ENCODE results near the gene PDIA4.

PDIA4 gene

GRCh38 chr7:148959726-148960125 lies 68.6 kb downstream of the PDIA4 start:
- TF ChIP-seq MAX (IDR thresholded peaks at IDR 0.05) (no peak), YY1 (IDR thresholded peaks at IDR 0.05; ENCODE audit: low read depth) (no peak), EP300 (IDR thresholded peaks at IDR 0.05; ENCODE audit: borderline replicate concordance) (no peak), TEAD4 (IDR thresholded peaks at IDR 0.05) (no peak)

GRCh38 chr7:148958061-148958460 lies 70.2 kb downstream of the PDIA4 start:
- TF ChIP-seq EGR1 (IDR thresholded peaks at IDR 0.05): no peak
- TF ChIP-seq TEAD4 (IDR thresholded peaks at IDR 0.05): no peak
- TF ChIP-seq TAF1 (IDR thresholded peaks at IDR 0.05; ENCODE audit: low read depth): no peak
- no peak for TF ChIP-seq TCF12 (IDR thresholded peaks at IDR 0.05; ENCODE audit: low read depth)
- TF ChIP-seq EP300 (IDR thresholded peaks at IDR 0.05; ENCODE audit: borderline replicate concordance): no peak
- no peak for TF ChIP-seq RAD21 (IDR thresholded peaks at IDR 0.05; ENCODE audit: low read depth)

- TF ChIP-seq YY1 (IDR thresholded peaks at IDR 0.05; ENCODE audit: low read depth) (no peak), MAX (IDR thresholded peaks at IDR 0.05) (no peak), CEBPB (IDR thresholded peaks at IDR 0.05) (no peak), FOXM1 (IDR thresholded peaks at IDR 0.05; ENCODE audit: borderline replicate concordance, low read depth) (no peak), EP300 (IDR thresholded peaks at IDR 0.05; ENCODE audit: borderline replicate concordance) (no peak), CREB1 (IDR thresholded peaks at IDR 0.05; ENCODE audit: low read depth) (no peak), RAD21 (IDR thresholded peaks at IDR 0.05; ENCODE audit: low read depth) (no peak), ZBTB7A (IDR thresholded peaks at IDR 0.05; ENCODE audit: low read depth) (no peak)
Observed at GRCh38 chr7:148954766-148955165, 73.5 kb downstream of the PDIA4 start.

GRCh38 chr7:148953676-148954075 lies 74.6 kb downstream of the PDIA4 start:
- no peak for TF ChIP-seq EP300 (IDR thresholded peaks at IDR 0.05; ENCODE audit: borderline replicate concordance)
- no peak for TF ChIP-seq TCF12 (IDR thresholded peaks at IDR 0.05; ENCODE audit: low read depth)
- TF ChIP-seq EGR1 (IDR thresholded peaks at IDR 0.05): no peak
- TF ChIP-seq TEAD4 (IDR thresholded peaks at IDR 0.05): no peak
- no peak for TF ChIP-seq REST (IDR thresholded peaks at IDR 0.05; ENCODE audit: low read depth)
- TF ChIP-seq CEBPB (IDR thresholded peaks at IDR 0.05): no peak
- no peak for TF ChIP-seq NFIC (IDR thresholded peaks at IDR 0.05)
- TF ChIP-seq FOXM1 (IDR thresholded peaks at IDR 0.05; ENCODE audit: borderline replicate concordance, low read depth): no peak
- TF ChIP-seq RAD21 (IDR thresholded peaks at IDR 0.05; ENCODE audit: low read depth): no peak
- TF ChIP-seq USF1 (IDR thresholded peaks at IDR 0.05): no peak
- TF ChIP-seq CREB1 (IDR thresholded peaks at IDR 0.05; ENCODE audit: low read depth): no peak
- no peak for TF ChIP-seq TAF1 (IDR thresholded peaks at IDR 0.05; ENCODE audit: low read depth)
- no peak for TF ChIP-seq YY1 (IDR thresholded peaks at IDR 0.05; ENCODE audit: low read depth)
- TF ChIP-seq ZBTB7A (IDR thresholded peaks at IDR 0.05; ENCODE audit: low read depth): no peak
- TF ChIP-seq MAX (IDR thresholded peaks at IDR 0.05): no peak

All from Ishikawa (cell line).